Measurements from ENCODE around the gene FTCDNL1. TPM values are rescaled to one million over a fixed set of nuclear protein-coding genes. Genes with fewer than 3 reads are reported as not detected.

FTCDNL1 gene
- total and polyA plus RNA-seq, 2 of the 13 experiments (the other 11 are each of a cell fraction or from before 2014, with no cell fraction given): 0.98 to 1.4 TPM

- intact Hi-C loops (cut with micrococcal nuclease; ENCODE audit: unreplicated experiment) (no loop called here), in situ Hi-C loops (cut with HindIII; ENCODE audit: extremely low pct_ligation_motif_present, low pct_unique_long_range_greater_than_20kb) (no loop called here)
- Histone ChIP-seq H3K4me2 (ENCODE audit: low read depth, low read length) (no peak overlapping the region), H3K27ac (ENCODE audit: extremely low read length, insufficient read depth, low read length) (no peak overlapping the region), H4K20me1 (ENCODE audit: insufficient read depth, low read length) (no peaks in the 10 kb centered on the region), H3K27me3 (ENCODE audit: control insufficient read depth in 1 of 2, insufficient read depth in 2 of 2, low read length in 2 of 2) (no peaks in the 10 kb centered on the region), H3K9me3 (ENCODE audit: low read length) (peaks cover 19% of the 10 kb centered on the region), H3K4me3 (replicated peaks in 1 of 3; ENCODE audit: insufficient read depth in 1 of 3, low read depth in 2 of 3, low read length in 3 of 3) (no peak overlapping the region), H3K36me3 (replicated peaks in 1 of 2; ENCODE audit: control insufficient read depth in 1 of 2, insufficient read depth in 2 of 2, low read length in 2 of 2) (no peaks in the 10 kb centered on the region), H3K9ac (ENCODE audit: insufficient read depth, low read depth, low read length) (no peak overlapping the region), H3K4me1 (ENCODE audit: insufficient read depth, low read length) (no peaks in the 10 kb centered on the region), H2AFZ (ENCODE audit: low read length) (no peak overlapping the region), H3K79me2 (ENCODE audit: insufficient read depth, low read length) (no peaks in the 10 kb centered on the region)
- DNase-seq (ENCODE audit: low spot score): no peak
- no TSS peak for BruUV-seq (replicated peaks)
- ATAC-seq: no peak
- WGBS (ENCODE audit: low lambda C conversion rate): 33% methylated on average over 1 of the region's 1 CpG
- CTCF ChIA-PET (ENCODE audit: low intra/inter-chr PET ratio, low total read pairs): no interaction called here
- POLR2A ChIA-PET: no interaction called here
- no peak for FAIRE-seq
- TF ChIP-seq ZNF556 (CRISPR knock-in tag; IDR thresholded peaks at IDR 0.05; ENCODE audit: borderline replicate concordance) (no peak), KLF12 (CRISPR knock-in tag; IDR thresholded peaks at IDR 0.05; ENCODE audit: borderline replicate concordance) (no peak), PCBP2 (optimal IDR thresholded peaks at IDR 0.05; ENCODE audit: low read depth, low read length, poor library complexity, severe bottlenecking) (no peak), ZNF749 (CRISPR knock-in tag; IDR thresholded peaks at IDR 0.05; ENCODE audit: borderline replicate concordance) (no peak), STAT5B (CRISPR knock-in tag; IDR thresholded peaks at IDR 0.05) (no peak)
These were observed 19.6 kb upstream of the FTCDNL1 start for GRCh38 chr2:199870581-199870980.

- no peaks in the 10 kb centered on the region for H3K36me3 ChIP-seq (replicated peaks in 1 of 2; ENCODE audit: control insufficient read depth in 1 of 2, insufficient read depth in 2 of 2, low read length in 2 of 2)
- no peak overlapping the region for H2AFZ ChIP-seq (ENCODE audit: low read length)
- CTCF ChIA-PET (ENCODE audit: low intra/inter-chr PET ratio, low total read pairs): no interaction called here
- H3K9ac ChIP-seq (ENCODE audit: insufficient read depth, low read depth, low read length): no peak overlapping the region
- H4K20me1 ChIP-seq (ENCODE audit: insufficient read depth, low read length): no peaks in the 10 kb centered on the region
- H3K4me3 ChIP-seq (replicated peaks in 1 of 3; ENCODE audit: insufficient read depth in 1 of 3, low read depth in 2 of 3, low read length in 3 of 3): no peak overlapping the region
- no peak overlapping the region for H3K4me2 ChIP-seq (ENCODE audit: low read depth, low read length)
- no TSS peak for BruUV-seq (replicated peaks)
- 0% methylated on average over 1 of the region's 1 CpG for WGBS (ENCODE audit: low lambda C conversion rate)
- intact Hi-C loops (cut with micrococcal nuclease; ENCODE audit: unreplicated experiment) (no loop called here), in situ Hi-C loops (cut with HindIII; ENCODE audit: extremely low pct_ligation_motif_present, low pct_unique_long_range_greater_than_20kb) (no loop called here)
- POLR2A ChIA-PET: no interaction called here
- H3K79me2 ChIP-seq (ENCODE audit: insufficient read depth, low read length): no peaks in the 10 kb centered on the region
- no peak overlapping the region for H3K27ac ChIP-seq (ENCODE audit: extremely low read length, insufficient read depth, low read length)
- no peak for TF ChIP-seq MYC (CRISPR knock-in tag; IDR thresholded peaks at IDR 0.05; ENCODE audit: borderline replicate concordance)
- no peak for TF ChIP-seq DNMT1 (CRISPR knock-in tag; IDR thresholded peaks at IDR 0.05)
- H3K4me1 ChIP-seq (ENCODE audit: insufficient read depth, low read length): no peaks in the 10 kb centered on the region
- H3K9me3 ChIP-seq (ENCODE audit: low read length): peaks cover 11% of the 10 kb centered on the region
- no peak for ATAC-seq
- no peak for DNase-seq (ENCODE audit: low spot score)
- H3K27me3 ChIP-seq (ENCODE audit: control insufficient read depth in 1 of 2, insufficient read depth in 2 of 2, low read length in 2 of 2): no peaks in the 10 kb centered on the region
- FAIRE-seq: no peak
These were observed 18.7 kb upstream of the FTCDNL1 start for GRCh38 chr2:199869653-199870052.
